Iris pigment epithelial cell (primary cell): ENCODE data around the gene RUNX1.
"Not testable (repeated sequence)": the region's sequence is repeated elsewhere in the genome, so short reads cannot be mapped to it uniquely, and the experiment has no call there.

Experiments used
- DNase-seq: peaks from one replicate; pipeline ENCODE4 v3.0.0-alpha.2; 2011; ENCODE audit warnings: low read depth

Gene RUNX1

DNA sequence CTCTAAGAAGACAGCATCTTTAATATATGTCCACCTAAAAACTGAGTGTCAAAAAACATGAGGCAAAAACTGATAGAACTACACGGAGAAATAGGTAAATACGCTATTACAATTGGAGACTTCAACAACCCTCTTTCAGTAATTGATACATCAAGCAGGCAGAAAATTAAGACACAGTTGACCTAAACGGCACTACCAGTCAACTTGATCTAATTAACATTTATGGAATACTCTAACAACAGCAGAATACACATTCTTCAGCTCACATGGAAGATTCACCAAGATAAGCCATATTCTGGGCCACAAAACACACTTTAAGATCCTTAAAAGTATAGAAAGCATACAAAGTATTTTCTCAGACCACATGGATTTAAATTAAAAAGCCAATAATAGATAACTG lies 242.7 kb downstream of the RUNX1 start:
- no peak for DNase-seq

DNA sequence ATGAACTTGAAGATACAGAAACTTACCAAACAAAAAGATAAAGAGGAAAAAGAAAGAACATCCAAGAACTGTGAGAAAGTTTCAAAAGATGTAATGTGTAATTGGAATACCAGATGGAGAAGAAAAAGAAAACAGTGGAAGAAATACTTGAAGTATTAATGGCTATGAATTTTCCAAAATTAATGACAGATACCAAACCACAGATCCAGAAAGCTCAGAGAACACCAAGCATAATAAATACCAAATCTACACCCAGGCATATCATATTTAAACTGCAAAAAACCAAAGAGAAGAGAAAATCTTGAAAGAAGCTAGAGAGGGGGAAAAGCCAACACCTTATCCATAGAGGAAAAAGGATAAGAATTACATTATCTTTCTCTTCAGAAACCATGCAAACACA lies 243.9 kb downstream of the RUNX1 start:
- DNase-seq = no peak

DNA sequence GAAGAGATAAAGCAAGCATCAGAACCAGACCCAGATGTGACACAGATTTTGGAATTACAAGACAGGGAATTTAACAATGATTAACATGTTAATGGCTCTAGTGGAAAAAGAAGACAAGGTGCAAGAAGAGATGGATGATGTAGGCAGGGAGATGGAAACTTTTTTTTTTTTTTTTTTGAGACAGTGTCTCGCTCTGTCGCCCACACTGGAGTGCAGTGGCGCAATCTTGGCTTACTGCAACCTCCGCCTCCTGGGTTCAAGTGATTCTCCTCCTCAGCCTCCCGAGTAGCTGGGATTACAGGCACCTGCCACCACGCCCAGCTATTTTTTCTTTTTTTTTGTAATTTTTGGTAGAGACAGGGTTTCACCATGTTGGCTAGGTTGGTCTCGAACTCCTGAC lies 244.5 kb downstream of the RUNX1 start:
- DNase-seq = not testable (repeated sequence)

DNA sequence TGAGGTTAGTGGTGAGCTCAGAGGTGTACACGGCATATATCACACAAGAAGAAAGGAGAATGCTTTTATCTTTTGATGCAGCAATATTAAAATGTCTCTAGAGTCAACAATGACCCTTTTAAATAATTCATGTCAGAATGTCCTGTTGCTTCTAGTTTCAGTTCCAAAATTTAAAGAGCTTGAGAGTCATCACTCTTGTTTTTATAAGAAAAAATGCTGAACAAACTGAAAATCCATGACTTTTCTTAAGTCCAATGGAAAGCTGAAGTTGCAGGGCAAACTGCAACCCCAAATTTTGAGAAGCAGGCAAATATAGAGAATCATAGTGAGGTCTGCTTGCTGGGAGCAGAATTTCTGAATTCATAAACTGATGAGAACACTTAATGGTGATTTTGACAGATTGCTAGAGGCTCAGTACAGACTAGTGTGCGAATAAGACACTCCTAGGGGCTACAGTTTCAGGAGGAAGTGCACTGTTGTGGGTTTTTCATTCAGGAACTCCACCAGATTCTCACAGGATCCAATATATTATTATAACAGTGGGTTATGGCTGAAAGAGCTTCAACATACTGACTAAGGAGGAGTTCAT lies 245.2 kb downstream of the RUNX1 start:
- no peak for DNase-seq

DNA sequence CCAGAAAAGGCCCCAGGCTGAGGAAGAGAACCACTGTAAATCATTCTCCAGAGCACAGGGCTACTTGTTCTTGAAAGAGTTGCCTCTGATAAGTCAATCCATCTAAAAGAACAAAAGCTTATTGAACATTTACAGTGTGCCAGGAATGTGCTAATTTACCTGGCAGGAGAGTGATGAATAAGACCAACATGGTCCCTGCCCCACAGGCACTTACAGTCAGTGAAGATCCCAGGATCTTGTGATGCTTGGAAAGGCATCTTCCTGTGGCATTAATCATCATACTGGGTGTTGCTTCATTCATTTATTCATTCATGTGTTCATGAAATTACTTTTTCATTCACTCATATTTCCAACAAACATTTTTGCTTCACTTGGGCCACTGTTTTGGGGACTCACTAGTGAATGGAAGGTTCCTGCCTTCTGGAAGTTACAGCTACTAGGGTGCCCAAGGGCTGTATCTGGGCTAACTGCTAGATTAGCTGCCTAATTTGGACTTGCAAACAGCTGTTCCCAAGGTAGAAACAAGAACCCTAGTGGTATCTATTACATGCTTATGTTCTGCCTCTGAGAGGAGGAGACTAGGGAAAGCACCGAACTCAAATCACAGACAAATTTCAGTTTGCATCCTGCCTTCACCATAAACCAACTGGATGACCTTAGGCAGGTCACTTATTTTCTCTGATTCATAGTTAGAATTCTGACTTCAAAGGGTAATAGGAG lies 246.8 kb downstream of the RUNX1 start:
- DNase-seq = peak; percentile 67

DNA sequence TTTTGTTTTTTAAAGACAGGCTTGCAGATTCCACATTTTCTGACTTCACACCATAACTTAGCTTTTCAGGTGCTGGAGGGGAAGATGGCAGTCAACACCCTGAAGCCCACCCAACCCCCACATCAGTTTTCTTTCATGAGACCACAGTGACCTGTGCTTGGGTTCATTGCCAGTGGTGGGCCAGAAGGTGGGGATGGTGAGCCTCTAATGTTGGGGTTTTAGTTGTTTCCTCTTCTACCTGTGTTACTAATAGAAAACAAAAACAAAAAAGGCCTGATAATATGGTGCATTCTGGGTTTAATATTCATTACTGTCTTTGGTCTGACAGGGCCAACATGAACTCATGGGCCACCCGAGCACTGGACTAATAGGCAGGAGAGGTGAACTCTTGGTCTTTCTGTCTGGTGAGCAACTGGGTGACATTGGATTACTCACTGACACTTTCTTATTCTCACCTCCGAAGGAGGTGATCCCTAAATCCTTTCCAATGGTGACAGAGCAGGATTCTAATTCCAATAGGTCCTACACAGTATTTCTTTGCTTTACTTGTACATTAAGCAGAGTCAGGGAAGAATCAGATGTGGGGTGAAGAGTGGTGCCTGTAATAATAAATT lies 247.5 kb downstream of the RUNX1 start:
- peak; percentile 32 for DNase-seq

DNA sequence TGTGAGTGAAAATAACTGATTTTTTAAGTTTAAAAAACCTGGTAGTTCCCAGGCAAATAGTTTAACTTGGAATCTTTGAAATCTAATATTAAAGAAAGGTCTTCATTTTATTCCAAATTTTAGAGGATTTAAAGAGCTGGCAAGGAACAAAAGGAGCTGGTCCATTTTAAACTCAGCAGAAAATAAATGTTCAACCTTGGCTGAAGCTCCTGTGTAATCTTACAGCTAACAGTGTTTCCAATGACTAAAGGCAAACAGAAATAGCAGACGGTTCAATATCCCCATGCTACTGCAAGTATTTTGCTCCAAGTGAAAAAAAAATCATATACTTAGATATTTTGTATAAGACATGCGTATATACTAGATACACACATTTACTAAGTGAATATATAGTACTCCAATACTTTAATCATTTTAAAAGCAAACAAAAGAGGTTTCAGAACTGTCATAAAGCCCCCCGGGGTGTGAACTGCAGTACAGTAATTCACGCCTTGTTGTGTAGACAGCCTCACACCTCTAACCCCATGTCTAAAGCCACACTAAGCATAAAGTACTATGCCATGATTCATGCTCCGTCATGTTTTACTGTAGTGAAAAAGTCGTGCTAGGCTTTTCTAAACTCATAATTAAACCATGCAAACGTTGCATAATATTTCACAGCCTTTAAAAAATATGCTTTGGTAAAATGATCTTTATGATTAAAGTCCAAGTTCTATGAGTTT lies 248.1 kb downstream of the RUNX1 start:
- peak; percentile 71 for DNase-seq

DNA sequence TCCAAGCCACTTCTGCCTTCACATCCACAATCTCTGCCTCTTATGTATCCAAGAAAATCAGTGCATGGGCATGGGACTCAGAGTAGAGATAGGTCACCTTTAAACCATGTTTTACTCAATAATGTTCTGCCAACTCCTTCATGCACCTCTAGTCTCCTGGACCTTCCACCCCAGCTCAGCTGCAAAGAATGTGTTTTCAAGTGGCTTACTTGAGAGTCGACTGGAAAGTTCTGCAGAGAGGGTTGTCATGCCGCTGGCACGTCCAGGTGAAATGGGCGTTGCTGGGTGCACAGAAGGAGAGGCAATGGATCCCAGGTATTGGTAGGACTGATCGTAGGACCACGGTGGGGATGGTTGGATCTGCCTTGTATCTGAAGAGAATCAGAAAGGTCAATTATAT lies 250.0 kb downstream of the RUNX1 start:
- DNase-seq = no peak

DNA sequence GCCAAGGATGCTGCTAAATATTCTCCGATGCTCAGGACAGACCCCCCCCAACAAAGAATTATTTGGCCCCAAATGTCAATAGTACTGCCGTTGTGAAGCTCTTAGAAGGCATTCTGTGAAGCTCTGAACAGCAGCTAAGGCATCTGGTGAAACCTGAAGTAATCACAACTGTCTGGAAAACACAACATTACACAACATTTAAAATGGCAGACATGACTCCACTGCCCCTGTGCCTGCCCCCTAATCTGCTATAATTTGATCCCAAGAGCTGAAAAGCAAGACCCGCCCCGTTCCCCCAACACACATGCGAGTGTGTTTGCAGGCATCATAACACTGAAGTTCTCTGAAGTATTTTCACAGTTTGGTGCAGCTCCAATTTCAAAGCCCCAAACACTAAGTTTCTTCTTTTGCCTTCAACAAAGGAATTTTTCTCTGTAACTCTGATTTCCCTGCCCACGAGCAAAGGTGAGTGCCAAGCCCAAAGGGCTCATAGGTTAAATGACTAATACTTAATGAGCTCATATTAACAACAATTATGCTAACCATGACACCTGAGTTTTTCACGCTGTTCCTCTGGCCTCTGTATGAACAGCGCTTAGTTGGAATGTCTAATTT lies 251.1 kb downstream of the RUNX1 start:
- peak; percentile 58 for DNase-seq

DNA sequence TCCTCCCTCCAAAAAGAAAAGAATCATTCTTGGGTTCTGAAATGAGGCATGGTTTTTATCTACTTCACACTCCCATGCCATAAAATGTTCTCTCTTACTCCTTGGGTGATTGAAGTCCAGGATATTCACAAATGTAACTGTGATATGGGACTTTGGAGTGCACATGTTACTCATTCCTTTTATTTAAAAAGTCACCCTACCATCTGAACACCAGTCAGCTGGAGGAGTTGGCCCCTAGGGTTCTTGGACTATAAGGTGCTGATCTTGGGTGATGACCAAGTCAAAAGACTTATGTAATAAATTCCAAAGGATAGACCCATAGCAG lies 251.9 kb downstream of the RUNX1 start:
- DNase-seq = no peak

DNA sequence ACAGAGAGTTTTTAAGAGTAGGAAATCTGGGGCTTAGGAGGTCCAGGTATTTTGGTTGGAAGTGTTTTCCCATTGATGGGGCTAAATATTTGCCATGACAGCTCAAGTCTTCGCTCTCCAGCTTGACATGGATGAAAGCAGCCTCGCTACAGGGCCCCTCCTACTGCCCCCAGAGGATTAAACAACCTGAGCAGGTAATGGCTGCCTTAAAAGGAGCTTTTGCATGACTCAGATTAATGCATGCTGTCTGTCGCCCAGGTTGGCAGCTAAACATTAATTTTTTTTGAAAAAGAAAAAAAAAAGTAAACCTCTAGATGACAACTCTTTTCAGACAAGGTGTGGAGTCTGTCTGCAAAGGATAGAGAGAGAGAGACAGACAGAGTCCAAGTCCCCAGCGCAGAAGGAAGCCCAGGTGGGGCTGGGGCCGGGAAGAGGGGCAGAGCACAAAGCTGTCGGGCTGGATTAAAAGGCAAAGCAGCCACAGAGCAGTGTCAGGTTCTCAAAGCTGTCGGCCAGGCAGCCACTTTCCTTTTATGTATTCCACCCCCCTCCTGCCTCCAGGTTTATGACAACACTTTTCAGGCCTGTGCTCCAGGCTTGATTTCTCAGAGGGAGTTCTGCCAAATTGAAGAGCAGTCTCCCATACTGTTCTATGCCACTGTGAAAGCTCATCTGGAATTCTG lies 252.4 kb downstream of the RUNX1 start:
- no peak for DNase-seq

DNA sequence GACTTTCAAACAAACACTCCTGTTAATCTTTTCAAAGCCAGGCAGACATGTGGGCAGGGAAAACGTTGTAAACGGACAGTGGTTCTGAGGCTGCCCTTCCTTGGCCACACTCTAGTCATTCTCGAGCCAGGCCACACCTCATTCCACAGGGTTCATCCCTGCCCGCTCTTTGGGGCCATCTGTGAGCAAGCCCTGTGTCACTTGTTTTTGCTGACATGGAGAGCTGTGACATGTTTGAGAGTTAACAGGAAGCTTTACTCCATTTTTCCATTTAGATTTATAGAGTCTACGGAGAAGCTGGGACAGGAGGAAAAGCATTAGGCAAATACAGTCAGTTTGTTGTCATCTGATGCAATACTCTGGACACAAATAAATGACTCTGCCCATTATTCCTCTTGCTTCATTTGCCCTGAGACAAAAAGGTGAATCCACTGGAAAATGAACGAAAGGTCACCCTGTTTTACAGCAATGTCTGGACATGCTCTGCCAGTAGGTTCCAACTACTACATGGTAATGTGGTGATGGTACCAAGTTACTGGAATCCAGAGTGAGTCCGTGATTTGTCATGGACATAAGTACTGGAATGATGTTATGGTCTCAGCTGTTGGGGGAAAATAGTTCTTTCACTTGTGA lies 253.4 kb downstream of the RUNX1 start:
- peak; percentile 63 for DNase-seq

DNA sequence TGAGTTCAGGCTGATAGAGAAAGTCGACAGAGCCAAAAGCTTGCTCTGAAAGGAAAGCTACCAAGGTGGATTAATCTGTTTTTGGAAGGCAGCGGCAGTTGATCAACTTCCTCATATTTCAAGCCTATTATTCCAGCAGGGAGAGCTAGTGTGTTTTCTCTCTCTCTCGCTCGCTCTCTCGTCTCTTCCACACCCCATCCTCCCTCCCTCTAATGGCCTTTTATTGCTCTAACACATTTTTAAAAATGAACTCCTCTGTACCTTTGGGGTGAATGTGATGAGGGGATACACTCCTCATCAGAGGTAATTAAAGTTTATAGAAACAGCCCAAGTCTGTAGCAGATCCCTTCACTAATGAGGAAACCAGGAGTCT lies 253.9 kb downstream of the RUNX1 start:
- DNase-seq = peak; percentile 41

DNA sequence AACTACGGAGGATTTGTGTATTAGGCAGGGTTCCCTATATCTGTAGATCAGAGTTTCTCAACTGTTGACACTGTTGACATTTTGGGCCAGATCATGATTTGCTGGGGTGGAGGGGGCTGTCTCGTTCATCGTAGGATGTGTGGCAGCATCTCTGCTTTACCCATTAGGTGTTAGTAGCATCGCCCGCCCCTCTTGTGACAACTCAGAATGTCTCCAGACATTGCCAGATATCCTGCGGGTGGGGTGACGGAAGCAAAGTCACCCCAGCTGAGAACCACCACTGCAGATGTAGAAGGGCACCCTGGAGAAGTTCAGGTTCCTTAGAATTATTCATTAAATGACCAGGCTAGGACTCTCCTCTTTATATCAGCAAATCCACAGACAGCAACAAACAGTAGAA lies 254.4 kb downstream of the RUNX1 start:
- no peak for DNase-seq

DNA sequence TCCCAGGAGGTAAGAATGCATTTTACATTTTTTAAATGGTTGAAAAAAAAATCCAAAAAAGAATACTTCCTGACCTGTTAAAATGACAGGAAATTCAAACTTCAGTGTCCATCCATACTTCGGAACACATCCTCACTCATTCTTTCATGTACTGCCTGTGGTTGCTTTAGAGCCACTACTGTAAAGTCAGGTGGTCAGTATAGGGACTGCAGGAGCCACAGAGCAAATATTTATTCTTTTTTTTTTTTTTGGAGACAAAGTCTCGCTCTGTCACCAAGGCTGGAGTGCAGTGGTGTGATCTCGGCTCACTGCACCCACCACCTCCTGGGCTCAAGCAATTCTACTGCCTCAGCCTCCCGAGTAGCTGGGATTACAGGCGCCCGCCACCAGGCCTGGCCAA lies 255.6 kb downstream of the RUNX1 start:
- no peak for DNase-seq

DNA sequence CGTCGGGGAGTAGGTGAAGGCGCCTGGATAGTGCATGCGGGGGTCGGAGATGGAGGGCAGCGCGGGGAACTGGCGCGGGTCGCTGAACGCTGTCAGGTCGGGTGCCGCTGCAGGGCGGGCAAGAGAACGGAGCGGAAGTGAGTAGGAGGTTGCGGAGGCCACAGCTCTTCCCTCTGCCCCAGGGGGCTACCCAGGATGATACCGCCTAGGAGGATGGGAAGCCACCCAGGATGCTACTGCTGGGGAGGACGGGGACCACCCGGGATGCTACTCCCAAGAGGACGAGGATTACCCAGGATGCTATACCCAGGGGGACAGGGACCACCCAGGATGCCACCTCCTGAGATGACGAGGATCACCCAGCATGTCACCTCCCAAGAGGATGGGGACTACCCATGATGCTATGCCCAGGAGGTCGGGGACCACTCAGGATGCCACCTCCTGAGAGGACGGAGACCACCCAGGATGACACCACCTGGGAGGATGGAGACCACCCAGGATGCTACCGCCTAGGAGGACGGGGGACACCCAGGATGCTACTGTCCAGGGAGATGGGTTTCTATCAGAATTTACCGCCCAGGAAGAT lies 256.5 kb downstream of the RUNX1 start:
- DNase-seq = no peak

DNA sequence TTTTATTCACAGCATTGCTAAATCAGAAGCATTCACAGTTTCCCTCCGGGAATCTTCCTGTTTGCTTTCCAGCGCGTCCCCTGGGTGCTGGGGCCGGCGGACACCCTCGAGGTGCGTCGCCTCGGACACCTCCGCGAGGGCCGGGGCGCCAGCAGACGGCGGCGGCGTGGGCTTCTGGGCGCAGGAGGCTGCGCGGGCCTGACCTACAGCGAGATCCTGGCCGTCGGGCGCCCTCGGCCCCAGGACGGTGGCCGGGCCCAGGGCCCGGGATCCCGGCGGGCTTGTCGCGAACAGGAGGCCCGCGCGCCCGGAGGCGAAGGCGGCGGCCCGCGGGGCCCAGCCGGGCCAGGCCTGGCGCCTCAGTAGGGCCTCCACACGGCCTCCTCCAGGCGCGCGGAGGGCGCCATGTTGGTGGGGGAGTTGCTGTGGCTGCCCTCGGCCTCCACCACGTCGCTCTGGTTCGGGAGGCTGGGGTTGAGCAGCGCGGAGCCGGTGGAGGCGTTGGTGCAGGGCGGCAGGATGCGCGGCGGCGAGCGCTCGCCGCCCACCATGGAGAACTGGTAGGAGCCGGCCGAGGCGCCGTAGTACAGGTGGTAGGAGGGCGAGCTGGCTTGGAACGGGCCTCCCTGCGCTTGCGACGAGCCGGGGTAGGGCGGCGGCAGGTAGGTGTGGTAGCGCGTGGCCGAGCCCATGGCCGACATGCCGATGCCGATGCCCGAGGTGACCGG lies 257.2 kb downstream of the RUNX1 start:
- DNase-seq = no peak

DNA sequence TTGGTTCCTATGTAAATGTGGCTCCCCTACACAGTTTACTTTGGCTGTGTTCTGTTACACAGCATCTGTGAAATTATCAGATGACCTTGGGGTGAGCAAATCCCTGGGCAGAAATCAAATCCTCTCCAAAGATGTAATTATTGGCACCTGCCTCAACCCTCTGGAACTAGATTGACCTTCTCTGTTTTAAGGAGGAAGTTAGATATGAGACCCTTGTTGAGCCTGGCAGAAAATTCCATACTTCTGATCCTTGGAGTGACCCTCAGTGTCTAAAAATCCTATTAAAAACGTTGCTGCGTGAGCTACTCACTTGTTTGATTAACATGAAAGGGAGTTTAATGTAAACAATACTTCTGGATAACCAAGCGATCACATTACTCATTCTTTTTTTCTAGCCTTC lies 258.3 kb downstream of the RUNX1 start:
- DNase-seq = no peak

DNA sequence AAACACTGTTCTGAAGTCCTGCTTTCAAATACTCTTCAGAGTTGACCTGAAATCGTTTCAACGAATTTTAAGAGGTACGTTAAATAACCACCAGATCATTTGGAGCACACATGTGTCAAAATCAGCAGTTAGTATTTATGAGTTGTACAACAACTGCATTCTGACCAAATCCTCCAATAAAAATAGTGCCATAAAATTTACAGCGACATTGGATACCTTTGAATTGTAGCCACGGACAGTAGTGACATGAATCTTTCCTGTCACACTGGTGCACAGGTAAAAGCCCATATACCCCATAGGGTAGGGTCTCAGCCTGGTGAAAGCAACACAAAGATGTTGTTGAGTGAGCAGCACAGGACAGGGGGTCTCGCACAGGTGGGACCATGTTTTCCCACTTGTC lies 258.8 kb downstream of the RUNX1 start:
- DNase-seq = no peak

DNA sequence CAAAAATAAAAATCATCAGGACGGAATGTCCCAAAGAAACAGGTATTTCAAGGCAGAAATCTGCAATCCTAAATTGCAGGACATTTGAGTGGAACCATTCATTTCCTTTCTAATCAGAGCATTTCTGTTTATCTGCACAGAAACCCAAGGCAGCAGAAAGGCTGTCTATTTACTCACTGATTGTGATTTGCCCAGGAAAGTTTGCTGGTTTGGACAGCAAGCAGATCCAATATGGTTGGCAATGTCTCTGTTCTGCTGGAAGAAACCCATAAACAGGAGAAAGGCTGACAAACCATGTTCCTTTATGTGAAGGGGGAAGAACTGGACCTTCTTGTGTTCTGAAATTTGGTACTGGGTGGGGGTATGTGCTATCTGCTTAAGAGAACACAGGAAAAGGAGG lies 260.2 kb downstream of the RUNX1 start:
- no peak for DNase-seq

DNA sequence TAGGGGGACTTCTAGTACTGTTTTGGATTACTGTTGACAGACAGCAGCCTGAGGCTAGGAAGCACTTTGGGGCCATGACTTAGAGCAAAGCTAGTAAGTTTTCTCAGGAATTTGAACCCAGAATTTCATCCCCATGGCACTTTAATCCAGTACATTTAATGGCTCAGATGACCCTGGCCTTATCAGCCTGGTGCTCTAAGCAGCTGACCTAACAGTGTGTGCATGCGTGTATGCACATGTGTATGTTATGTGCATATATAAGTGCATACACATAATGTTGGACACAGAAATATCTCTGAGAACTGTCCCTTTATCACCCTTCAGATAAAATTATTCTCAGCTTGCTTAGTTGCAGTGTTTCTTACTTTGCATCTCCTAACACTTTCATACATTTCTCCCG lies 265.3 kb downstream of the RUNX1 start:
- DNase-seq = no peak
